ENCODE data around the gene PADI6. TPM values are rescaled to one million over a fixed set of nuclear protein-coding genes. Genes with fewer than 3 reads are reported as not detected.
"Not testable (repeated sequence)": the region's sequence is repeated elsewhere in the genome, so short reads cannot be mapped to it uniquely, and the experiment has no call there.

PADI6 gene
- total and polyA plus RNA-seq, 10 of the 15 experiments (the other 5 are each of a cell fraction or from before 2014, with no cell fraction given), result not detected

DNA sequence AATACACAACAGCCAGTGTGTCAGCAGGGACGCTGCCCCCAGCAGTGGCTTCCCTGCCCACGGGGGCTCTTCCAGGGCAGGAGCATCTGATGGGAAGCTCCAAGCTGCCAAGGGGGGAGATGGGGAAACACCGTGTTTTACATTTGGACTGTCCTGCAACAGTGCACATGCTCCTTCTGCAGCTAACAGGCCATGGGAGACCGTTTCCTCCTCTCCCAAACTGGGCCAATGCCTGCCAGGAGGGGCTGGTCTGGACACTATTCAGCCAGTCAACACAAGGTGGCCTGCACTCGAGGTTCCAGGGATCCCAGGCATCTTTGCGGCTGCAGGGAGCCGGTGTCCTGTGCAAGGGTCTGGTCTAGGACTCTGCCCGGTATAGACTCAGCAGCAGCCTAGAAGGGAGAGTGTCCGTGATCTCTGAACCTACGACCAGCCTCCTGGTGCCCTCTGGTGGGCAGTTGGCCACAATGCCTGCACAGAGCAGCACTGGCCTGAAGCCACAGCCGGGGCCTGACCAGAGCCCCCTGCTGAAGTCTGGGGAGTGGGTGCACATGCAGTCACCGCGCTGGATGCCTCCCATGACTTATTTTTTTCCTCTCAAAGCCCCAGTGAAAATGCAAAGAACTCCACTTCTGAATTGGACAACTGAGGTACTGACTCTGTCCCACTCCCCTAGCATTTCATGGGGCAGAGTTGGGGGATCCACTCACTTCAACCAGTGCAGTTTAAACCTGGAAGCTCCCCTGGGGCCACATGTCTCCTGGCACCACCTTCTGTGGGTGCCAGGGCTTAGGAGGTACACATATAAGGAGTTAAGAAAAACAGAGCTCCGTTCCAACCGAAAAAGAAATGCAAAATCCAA is 34.1 kb downstream of the PADI6 start (continued):
- TF ChIP-seq SP1 (IDR thresholded peaks at IDR 0.05; ENCODE audit: low read depth, low read length), result no peak

DNA sequence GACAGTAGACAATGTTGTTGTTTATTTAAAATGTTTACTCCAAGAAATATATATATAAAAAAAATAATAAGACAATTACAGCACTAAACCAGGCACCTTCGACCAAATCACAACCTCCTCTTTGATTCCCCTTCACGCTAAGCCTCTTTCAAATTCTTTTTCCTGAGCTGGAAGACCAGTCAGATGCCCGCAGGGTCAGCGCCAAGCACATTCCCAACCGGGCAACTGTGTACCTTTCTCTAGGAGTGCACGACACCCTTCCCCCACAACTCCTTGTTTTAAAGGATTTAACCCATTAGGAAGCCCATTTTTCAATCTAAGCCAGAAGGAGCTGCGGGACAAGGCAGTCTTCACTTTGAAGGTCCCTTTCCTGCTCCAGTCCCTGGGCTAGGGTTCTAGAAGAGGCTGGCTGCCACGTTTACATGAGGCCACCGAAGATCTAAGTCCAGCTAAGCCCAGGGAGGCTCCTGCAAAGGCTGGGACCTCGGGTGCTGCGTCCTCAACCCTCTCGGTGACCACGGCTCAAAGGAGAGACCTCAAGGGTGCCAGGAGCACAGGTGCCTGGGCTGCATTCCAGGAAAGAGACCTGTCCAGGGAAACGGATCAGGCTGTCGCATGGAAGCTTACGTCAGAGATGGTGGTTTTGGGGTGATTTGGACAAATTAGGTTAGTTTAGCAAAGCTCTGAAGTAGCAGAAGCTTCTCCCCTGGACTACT is 34.9 kb downstream of the PADI6 start:
- peaks cover 22 to 27% of the 10 kb centered on the region in 2 experiments; a peak in 3 of 4 replicates for H3K36me3 ChIP-seq (ENCODE audit: control insufficient read depth in 2 of 2, insufficient read depth in 2 of 2, low read length in 1 of 2)
- CTCF ChIA-PET, result interaction anchor here (0.6 to 1.6 kb wide), 6 partner anchors 10 to 281 kb away, joined by 3 to 4 read pairs (median 4); no protein-coding TSS in a partner anchor
- in situ Hi-C loops (cut with MboI); H3K4me1 ChIP-seq (ENCODE audit: control insufficient read depth, insufficient read depth, low read length); H3K27me3 ChIP-seq (replicated peaks in 1 of 2; ENCODE audit: control insufficient read depth in 2 of 2, insufficient read depth in 2 of 2, low read length in 1 of 2); SMC1A ChIA-PET (ENCODE audit: uncharacterized antibody, unreplicated experiment); DNase-seq (ENCODE audit: low read depth, low spot score); BruUV-seq (replicated peaks); H2AFZ ChIP-seq (ENCODE audit: control insufficient read depth, low read depth, low read length); H3K9ac ChIP-seq (ENCODE audit: control insufficient read depth, insufficient read depth, low read length); FAIRE-seq; H3K27ac ChIP-seq (ENCODE audit: control insufficient read depth, insufficient read depth); ATAC-seq; RAD21 ChIA-PET (ENCODE audit: unreplicated experiment); H3K79me2 ChIP-seq (ENCODE audit: control insufficient read depth, insufficient read depth, low read length); H3K4me2 ChIP-seq (ENCODE audit: control insufficient read depth, insufficient read depth); H3K9me3 ChIP-seq (replicated peaks; ENCODE audit: control insufficient read depth, insufficient read depth, low read length); POLR2A ChIA-PET; H4K20me1 ChIP-seq (ENCODE audit: control insufficient read depth, insufficient read depth); intact Hi-C loops (cut with micrococcal nuclease; ENCODE audit: unreplicated experiment); H3K4me3 ChIP-seq: not testable (repeated sequence)
- WGBS (ENCODE audit: insufficient coverage, insufficient replicate concordance, low lambda C conversion rate, missing lambda C conversion rate), result 94% methylated on average over 16 of the region's 16 CpGs
- TF ChIP-seq POLR2A (IDR thresholded peaks at IDR 0.05; ENCODE audit: low read depth, low read length), result 0 out of 2 replicates have a peak, but pooled peaks have one; percentile 15
